ENCODE data around the gene BMERB1. TPM values are rescaled to one million over a fixed set of nuclear protein-coding genes. Genes with fewer than 3 reads are reported as not detected.
"Not testable (repeated sequence)": the region's sequence is repeated elsewhere in the genome, so short reads cannot be mapped to it uniquely, and the experiment has no call there.

BMERB1 gene
- total RNA-seq, 1 donor from 2014 or later, result 10.6 TPM

- H3K9me3 Mint-ChIP-seq, result no peaks in the 10 kb centered on the region
- peaks cover 74% of the 10 kb centered on the region for H3K36me3 Mint-ChIP-seq (ENCODE audit: low read depth)
These were observed 171.6 kb downstream of the BMERB1 start for GRCh38 chr16:15605839-15606517.

GRCh38 chr16:15606518-15607220 is 172.3 kb downstream of the BMERB1 start:
- peaks cover 5% of the 10 kb centered on the region for H3K4me1 Mint-ChIP-seq (ENCODE audit: low read depth)
- no peak for DNase-seq (ENCODE audit: low spot score)
- H3K27ac Mint-ChIP-seq, result peak overlapping the region; percentile 4
- intact Hi-C loops (cut with micrococcal nuclease), result no loop called here
- peaks cover 70% of the 10 kb centered on the region for H3K36me3 Mint-ChIP-seq (ENCODE audit: low read depth)
- no peak overlapping the region for H3K4me3 Mint-ChIP-seq (ENCODE audit: low read depth)
- no peaks in the 10 kb centered on the region for H3K9me3 Mint-ChIP-seq
- no peaks in the 10 kb centered on the region for H3K27me3 Mint-ChIP-seq (ENCODE audit: low read depth)

More at GRCh38 chr16:15605839-15606517, 171.6 kb downstream of the BMERB1 start:
- peaks cover 5% of the 10 kb centered on the region for H3K4me1 Mint-ChIP-seq (ENCODE audit: low read depth)
- H3K4me3 Mint-ChIP-seq (ENCODE audit: low read depth), result no peak overlapping the region
- no peak for DNase-seq (ENCODE audit: low spot score)
- no peaks in the 10 kb centered on the region for H3K27me3 Mint-ChIP-seq (ENCODE audit: low read depth)
- peak overlapping the region; percentile 4 for H3K27ac Mint-ChIP-seq
- intact Hi-C loops (cut with micrococcal nuclease), result no loop called here

- H3K27me3 Mint-ChIP-seq (ENCODE audit: low read depth); H3K4me3 Mint-ChIP-seq (ENCODE audit: low read depth); intact Hi-C loops (cut with micrococcal nuclease); DNase-seq (ENCODE audit: low spot score); H3K9me3 Mint-ChIP-seq; H3K4me1 Mint-ChIP-seq (ENCODE audit: low read depth); H3K27ac Mint-ChIP-seq: not testable (repeated sequence)
- peaks cover 69% of the 10 kb centered on the region for H3K36me3 Mint-ChIP-seq (ENCODE audit: low read depth)
These were observed 172.9 kb downstream of the BMERB1 start for GRCh38 chr16:15607221-15607699.

- H3K9me3 Mint-ChIP-seq, result no peaks in the 10 kb centered on the region
- H3K4me3 Mint-ChIP-seq (ENCODE audit: low read depth), result no peak overlapping the region
- no peaks in the 10 kb centered on the region for H3K27me3 Mint-ChIP-seq (ENCODE audit: low read depth)
- H3K27ac Mint-ChIP-seq, result no peak overlapping the region
- intact Hi-C loops (cut with micrococcal nuclease), result no loop called here
- H3K36me3 Mint-ChIP-seq (ENCODE audit: low read depth), result peaks cover 70% of the 10 kb centered on the region
- H3K4me1 Mint-ChIP-seq (ENCODE audit: low read depth), result peaks cover 5% of the 10 kb centered on the region
- no peak for DNase-seq (ENCODE audit: low spot score)
These were observed 173.5 kb downstream of the BMERB1 start for GRCh38 chr16:15607700-15608396.

- Mint-ChIP-seq H3K9me3 (no peaks in the 10 kb centered on the region), H3K27ac (no peak overlapping the region), H3K36me3 (ENCODE audit: low read depth) (peaks cover 68% of the 10 kb centered on the region), H3K4me3 (ENCODE audit: low read depth) (no peak overlapping the region), H3K27me3 (ENCODE audit: low read depth) (no peaks in the 10 kb centered on the region), H3K4me1 (ENCODE audit: low read depth) (peaks cover 5% of the 10 kb centered on the region)
- no peak for DNase-seq (ENCODE audit: low spot score)
- intact Hi-C loops (cut with micrococcal nuclease), result no loop called here
These were observed 174.3 kb downstream of the BMERB1 start for GRCh38 chr16:15608398-15609285.

- Mint-ChIP-seq H3K9me3 (no peaks in the 10 kb centered on the region), H3K4me3 (ENCODE audit: low read depth) (no peak overlapping the region), H3K27ac (no peak overlapping the region), H3K4me1 (ENCODE audit: low read depth) (peaks cover 5% of the 10 kb centered on the region), H3K27me3 (ENCODE audit: low read depth) (no peaks in the 10 kb centered on the region), H3K36me3 (ENCODE audit: low read depth) (peaks cover 67% of the 10 kb centered on the region)
- intact Hi-C loops (cut with micrococcal nuclease), result no loop called here
- DNase-seq (ENCODE audit: low spot score), result no peak
These were observed 174.9 kb downstream of the BMERB1 start for GRCh38 chr16:15609286-15609649.

GRCh38 chr16:15610369-15610871 is 176.0 kb downstream of the BMERB1 start:
- H3K27ac Mint-ChIP-seq, result peak overlapping the region; percentile 55
- H3K36me3 Mint-ChIP-seq (ENCODE audit: low read depth), result peaks cover 70% of the 10 kb centered on the region
- H3K27me3 Mint-ChIP-seq (ENCODE audit: low read depth), result no peaks in the 10 kb centered on the region
- no peak for DNase-seq (ENCODE audit: low spot score)
- no peak overlapping the region for H3K4me3 Mint-ChIP-seq (ENCODE audit: low read depth)
- no peaks in the 10 kb centered on the region for H3K9me3 Mint-ChIP-seq
- intact Hi-C loops (cut with micrococcal nuclease), result no loop called here
- peaks cover 5% of the 10 kb centered on the region for H3K4me1 Mint-ChIP-seq (ENCODE audit: low read depth)

- no peak overlapping the region for H3K27ac Mint-ChIP-seq
- intact Hi-C loops (cut with micrococcal nuclease), result no loop called here
- no peak for DNase-seq (ENCODE audit: low spot score)
- H3K36me3 Mint-ChIP-seq (ENCODE audit: low read depth), result peaks cover 73% of the 10 kb centered on the region
- no peaks in the 10 kb centered on the region for H3K9me3 Mint-ChIP-seq
- peaks cover 5% of the 10 kb centered on the region for H3K4me1 Mint-ChIP-seq (ENCODE audit: low read depth)
- no peaks in the 10 kb centered on the region for H3K27me3 Mint-ChIP-seq (ENCODE audit: low read depth)
- no peak overlapping the region for H3K4me3 Mint-ChIP-seq (ENCODE audit: low read depth)
These were observed 177.2 kb downstream of the BMERB1 start for GRCh38 chr16:15611610-15612009.

GRCh38 chr16:15613676-15614075 is 179.3 kb downstream of the BMERB1 start:
- peaks cover 5% of the 10 kb centered on the region for H3K4me1 Mint-ChIP-seq (ENCODE audit: low read depth)
- no peaks in the 10 kb centered on the region for H3K9me3 Mint-ChIP-seq
- H3K4me3 Mint-ChIP-seq (ENCODE audit: low read depth), result no peak overlapping the region
- H3K36me3 Mint-ChIP-seq (ENCODE audit: low read depth), result peaks cover 72% of the 10 kb centered on the region
- DNase-seq (ENCODE audit: low spot score), result no peak
- H3K27me3 Mint-ChIP-seq (ENCODE audit: low read depth), result no peaks in the 10 kb centered on the region
- no peak overlapping the region for H3K27ac Mint-ChIP-seq
- intact Hi-C loops (cut with micrococcal nuclease), result no loop called here

GRCh38 chr16:15616012-15616411 is 181.6 kb downstream of the BMERB1 start:
- no peak for DNase-seq (ENCODE audit: low spot score)
- Mint-ChIP-seq H3K27ac (no peak overlapping the region), H3K9me3 (no peaks in the 10 kb centered on the region), H3K4me3 (ENCODE audit: low read depth) (no peak overlapping the region), H3K36me3 (ENCODE audit: low read depth) (peaks cover 66% of the 10 kb centered on the region), H3K27me3 (ENCODE audit: low read depth) (no peaks in the 10 kb centered on the region), H3K4me1 (ENCODE audit: low read depth) (no peaks in the 10 kb centered on the region)
- intact Hi-C loops (cut with micrococcal nuclease), result no loop called here

GRCh38 chr16:15616475-15617165 is 182.2 kb downstream of the BMERB1 start:
- no peaks in the 10 kb centered on the region for H3K4me1 Mint-ChIP-seq (ENCODE audit: low read depth)
- no peaks in the 10 kb centered on the region for H3K27me3 Mint-ChIP-seq (ENCODE audit: low read depth)
- H3K36me3 Mint-ChIP-seq (ENCODE audit: low read depth), result peaks cover 70% of the 10 kb centered on the region
- intact Hi-C loops (cut with micrococcal nuclease), result no loop called here
- no peaks in the 10 kb centered on the region for H3K9me3 Mint-ChIP-seq
- DNase-seq (ENCODE audit: low spot score), result no peak
- no peak overlapping the region for H3K27ac Mint-ChIP-seq
- no peak overlapping the region for H3K4me3 Mint-ChIP-seq (ENCODE audit: low read depth)

GRCh38 chr16:15617901-15618300 is 183.5 kb downstream of the BMERB1 start:
- H3K27me3 Mint-ChIP-seq (ENCODE audit: low read depth), result no peaks in the 10 kb centered on the region
- H3K9me3 Mint-ChIP-seq, result no peaks in the 10 kb centered on the region
- DNase-seq (ENCODE audit: low spot score), result no peak
- intact Hi-C loops (cut with micrococcal nuclease), result no loop called here
- no peaks in the 10 kb centered on the region for H3K4me1 Mint-ChIP-seq (ENCODE audit: low read depth)
- H3K36me3 Mint-ChIP-seq (ENCODE audit: low read depth), result peaks cover 71% of the 10 kb centered on the region
- H3K4me3 Mint-ChIP-seq (ENCODE audit: low read depth), result no peak overlapping the region
- H3K27ac Mint-ChIP-seq, result no peak overlapping the region

All from activated T-helper 2 cell treated with anti-CD3 and anti-CD28 coated beads, Interferon-gamma antibody, Interleukin-2, Interleukin-4, amounts not matched to agents 10 μg/mL and 5 μg/mL and 100 μg/mL, durations not matched to agents 14 hours and 24 hours and 36 hours (primary cell).